Astrocyte of the spinal cord (primary cell): Measurements from ENCODE around the gene MARCHF3.

ENCODE experiments used
- DNase-seq: peaks from one replicate; pipeline ENCODE4 v3.0.0; 2011; ENCODE audit warnings: low read depth, low spot score
- H3K4me3 ChIP-seq: 2 replicates; pipeline ENCODE4 v1.5.1; 2011; ENCODE audit warnings: low read depth, mild to moderate bottlenecking, low read length, moderate library complexity
- in situ Hi-C: cut with HindIII; loops from 2 replicates; pipeline ENCODE4 v1.10.0; 2017; ENCODE audit warnings: low sequenced_read_pairs
- TF ChIP-seq, protein P1 (sequence below): IDR thresholded peaks from 2 replicates; pipeline ENCODE4 v1.5.1; 2012; ENCODE audit warnings: low read depth, mild to moderate bottlenecking, low read length, inconsistent platforms

The MARCHF3 gene

GRCh38 chr5:126919566-126919965, 110.8 kb downstream of the MARCHF3 start:
- TF ChIP-seq, protein P1, sequence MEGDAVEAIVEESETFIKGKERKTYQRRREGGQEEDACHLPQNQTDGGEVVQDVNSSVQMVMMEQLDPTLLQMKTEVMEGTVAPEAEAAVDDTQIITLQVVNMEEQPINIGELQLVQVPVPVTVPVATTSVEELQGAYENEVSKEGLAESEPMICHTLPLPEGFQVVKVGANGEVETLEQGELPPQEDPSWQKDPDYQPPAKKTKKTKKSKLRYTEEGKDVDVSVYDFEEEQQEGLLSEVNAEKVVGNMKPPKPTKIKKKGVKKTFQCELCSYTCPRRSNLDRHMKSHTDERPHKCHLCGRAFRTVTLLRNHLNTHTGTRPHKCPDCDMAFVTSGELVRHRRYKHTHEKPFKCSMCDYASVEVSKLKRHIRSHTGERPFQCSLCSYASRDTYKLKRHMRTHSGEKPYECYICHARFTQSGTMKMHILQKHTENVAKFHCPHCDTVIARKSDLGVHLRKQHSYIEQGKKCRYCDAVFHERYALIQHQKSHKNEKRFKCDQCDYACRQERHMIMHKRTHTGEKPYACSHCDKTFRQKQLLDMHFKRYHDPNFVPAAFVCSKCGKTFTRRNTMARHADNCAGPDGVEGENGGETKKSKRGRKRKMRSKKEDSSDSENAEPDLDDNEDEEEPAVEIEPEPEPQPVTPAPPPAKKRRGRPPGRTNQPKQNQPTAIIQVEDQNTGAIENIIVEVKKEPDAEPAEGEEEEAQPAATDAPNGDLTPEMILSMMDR, result no peak
- in situ Hi-C loops, result no loop called here
- no peak overlapping the region for H3K4me3 ChIP-seq
- no peak for DNase-seq

- in situ Hi-C loops, result no loop called here
- TF ChIP-seq, protein P1, result no peak
These were observed 111.8 kb downstream of the MARCHF3 start for GRCh38 chr5:126918615-126918957.

GRCh38 chr5:126917918-126918614, 112.3 kb downstream of the MARCHF3 start:
- in situ Hi-C loops, result no loop called here
- TF ChIP-seq, protein P1, result no peak
- DNase-seq, result peak; percentile 37
- H3K4me3 ChIP-seq, result no peak overlapping the region

More at GRCh38 chr5:126918615-126918957, 111.8 kb downstream of the MARCHF3 start:
- no peak overlapping the region for H3K4me3 ChIP-seq
- DNase-seq, result no peak

DNA sequence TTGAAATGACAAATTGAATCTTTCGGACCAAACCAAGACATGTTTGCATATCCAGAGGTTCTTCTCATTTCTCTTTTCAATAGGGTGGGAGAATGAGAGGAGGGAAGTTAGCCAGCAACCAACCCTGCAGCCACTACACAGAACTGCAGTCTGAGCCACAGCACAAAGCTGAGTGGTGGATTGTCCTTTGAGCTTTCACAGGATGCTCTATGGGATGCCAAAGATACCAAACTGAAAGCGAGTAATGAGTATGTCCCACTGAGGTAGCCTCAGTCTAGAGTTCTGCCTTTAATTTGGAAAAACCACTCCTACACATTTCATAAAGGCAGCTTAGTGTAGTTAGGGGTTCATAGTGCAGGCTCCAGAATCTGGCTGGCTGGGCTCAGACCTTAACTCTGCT, 114.9 kb downstream of the MARCHF3 start:
- in situ Hi-C loops, result no loop called here
- H3K4me3 ChIP-seq, result no peak overlapping the region
- no peak for DNase-seq
- TF ChIP-seq, protein P1, result no peak

- TF ChIP-seq, protein P1, result no peak
- H3K4me3 ChIP-seq, result no peak overlapping the region
- DNase-seq, result no peak
- in situ Hi-C loops, result no loop called here
These were observed 115.4 kb downstream of the MARCHF3 start for GRCh38 chr5:126914801-126915436.

DNA sequence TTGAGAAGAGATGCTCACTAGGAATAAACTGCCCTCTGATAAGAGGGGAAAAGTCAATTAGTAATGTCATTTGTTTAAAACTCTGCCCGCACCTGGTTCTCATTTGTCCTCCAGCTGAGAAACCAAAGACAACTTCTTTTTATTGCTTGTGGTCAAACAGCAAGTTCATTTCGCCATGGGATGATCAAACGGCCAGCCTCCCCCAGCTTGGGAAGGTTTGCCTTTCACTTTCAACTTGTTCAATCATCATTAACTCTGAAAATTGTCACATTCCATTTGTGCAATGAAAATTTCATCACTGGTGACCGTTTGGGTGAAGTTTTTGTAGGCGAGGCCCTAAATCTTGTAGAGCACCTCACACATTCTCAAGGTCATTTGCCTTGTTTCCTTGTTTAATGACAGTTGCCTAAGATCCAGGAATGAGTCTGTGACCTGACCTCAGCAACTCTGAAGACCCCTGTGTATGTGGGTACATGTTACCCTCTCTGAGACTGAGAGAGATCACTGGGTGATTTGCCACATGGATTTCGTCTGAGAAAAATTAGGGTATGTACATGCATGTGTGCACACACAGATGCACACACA, 117.7 kb downstream of the MARCHF3 start:
- in situ Hi-C loops, result no loop called here
- DNase-seq, result peak; percentile 19
- no peak overlapping the region for H3K4me3 ChIP-seq
- TF ChIP-seq, protein P1, result no peak
